Activated naive CD8-positive, alpha-beta T cell treated with anti-CD3 and anti-CD28 coated beads, Interleukin-2, amount 50 U/mL, for 24 hours (primary cell): ENCODE results near the gene CBX2.
A peak's percentile ranks its signal among the peaks of the same experiment; 100 is the strongest.

Experiments used
- ATAC-seq: fragments of 150-1000 bp; cut with Tn5 transposase; one replicate; pipeline ENCODE4 v1.10.0; 2021
- DNase-seq: peaks from one replicate; pipeline ENCODE4 v3.0.0; 2021
- H3K27ac Mint-ChIP-seq: one replicate; pipeline ENCODE4 v1.8.0; 2021; ENCODE audit warnings: mild to moderate bottlenecking, mixed read lengths
- H3K27me3 Mint-ChIP-seq: one replicate; pipeline ENCODE4 v1.8.0; 2021; ENCODE audit warnings: mixed read lengths
- H3K36me3 Mint-ChIP-seq: one replicate; pipeline ENCODE4 v1.8.0; 2021; ENCODE audit warnings: low read depth, mixed read lengths
- H3K4me1 Mint-ChIP-seq: one replicate; pipeline ENCODE4 v1.8.0; 2021; ENCODE audit warnings: mixed read lengths
- H3K4me3 Mint-ChIP-seq: one replicate; pipeline ENCODE4 v1.8.0; 2021; ENCODE audit warnings: mild to moderate bottlenecking, moderate library complexity, mixed read lengths
- H3K9me3 Mint-ChIP-seq: one replicate; pipeline ENCODE4 v1.8.0; 2021; ENCODE audit warnings: mixed read lengths

CBX2 gene

GRCh38 chr17:79777894-79778503 is at the start of gene CBX2:
TSS of gene CBX2 (plus strand) at chr17:79778148. CDS start at chr17:79778236, 88 bp downstream.
- Mint-ChIP-seq H3K36me3 (no peaks in the 10 kb centered on the region), H3K27ac (peak within 1 kb of the TSS; percentile 65), H3K4me1 (peaks cover 35% of the 10 kb centered on the region), H3K9me3 (no peaks in the 10 kb centered on the region), H3K4me3 (peak within 1 kb of the TSS; percentile 81), H3K27me3 (peaks cover 70% of the 10 kb centered on the region)
- ATAC-seq (peak; percentile 66), DNase-seq (peak; percentile 86)

GRCh38 chr17:79728169-79728907 is 49.6 kb upstream of the CBX2 start:
- peak overlapping the region; percentile 57 for H3K4me3 Mint-ChIP-seq
- peaks cover 9% of the 10 kb centered on the region for H3K4me1 Mint-ChIP-seq
- no peak overlapping the region for H3K27ac Mint-ChIP-seq

GRCh38 chr17:79728908-79729471 is 49.0 kb upstream of the CBX2 start:
- ATAC-seq: no peak
- Mint-ChIP-seq H3K9me3 (no peaks in the 10 kb centered on the region), H3K4me1 (peaks cover 9% of the 10 kb centered on the region), H3K27me3 (no peaks in the 10 kb centered on the region), H3K27ac (no peak overlapping the region), H3K4me3 (no peak overlapping the region), H3K36me3 (no peaks in the 10 kb centered on the region)
- no peak for DNase-seq

More at GRCh38 chr17:79728169-79728907, 49.6 kb upstream of the CBX2 start:
- Mint-ChIP-seq H3K36me3 (no peaks in the 10 kb centered on the region), H3K9me3 (no peaks in the 10 kb centered on the region), H3K27me3 (no peaks in the 10 kb centered on the region)
- DNase-seq: peak; percentile 79
- ATAC-seq: peak; percentile 83

GRCh38 chr17:79729761-79730160 is 48.2 kb upstream of the CBX2 start:
- no peaks in the 10 kb centered on the region for H3K27me3 Mint-ChIP-seq
- H3K36me3 Mint-ChIP-seq: no peaks in the 10 kb centered on the region
- no peak for ATAC-seq
- no peaks in the 10 kb centered on the region for H3K9me3 Mint-ChIP-seq
- no peak overlapping the region for H3K27ac Mint-ChIP-seq
- no peak for DNase-seq
- H3K4me3 Mint-ChIP-seq: no peak overlapping the region
- peaks cover 9% of the 10 kb centered on the region for H3K4me1 Mint-ChIP-seq

GRCh38 chr17:79730437-79730768 is 47.5 kb upstream of the CBX2 start:
- no peak overlapping the region for H3K27ac Mint-ChIP-seq
- no peak overlapping the region for H3K4me3 Mint-ChIP-seq
- no peaks in the 10 kb centered on the region for H3K9me3 Mint-ChIP-seq
- H3K27me3 Mint-ChIP-seq: no peaks in the 10 kb centered on the region
- DNase-seq (no peak), ATAC-seq (no peak)
- peaks cover 9% of the 10 kb centered on the region for H3K4me1 Mint-ChIP-seq
- no peaks in the 10 kb centered on the region for H3K36me3 Mint-ChIP-seq

- Mint-ChIP-seq H3K9me3 (no peaks in the 10 kb centered on the region), H3K4me1 (peaks cover 9% of the 10 kb centered on the region), H3K36me3 (no peaks in the 10 kb centered on the region), H3K27ac (no peak within 1 kb of the TSS), H3K27me3 (no peaks in the 10 kb centered on the region), H3K4me3 (no peak within 1 kb of the TSS)
- no peak for DNase-seq
- no peak for ATAC-seq
These were observed 47.0 kb upstream of the CBX2 start, which contains the start of gene ENPP7 for GRCh38 chr17:79730769-79731483. TSS of gene ENPP7 (plus strand) at chr17:79730943. CDS start at chr17:79731140, 197 bp downstream.

- Mint-ChIP-seq H3K27ac (no peak overlapping the region), H3K27me3 (no peaks in the 10 kb centered on the region), H3K4me1 (peaks cover 9% of the 10 kb centered on the region), H3K4me3 (no peak overlapping the region), H3K36me3 (no peaks in the 10 kb centered on the region), H3K9me3 (no peaks in the 10 kb centered on the region)
- no peak for DNase-seq
- no peak for ATAC-seq
These were observed 45.7 kb upstream of the CBX2 start for GRCh38 chr17:79732254-79732653.

- no peak overlapping the region for H3K27ac Mint-ChIP-seq
These were observed 44.9 kb upstream of the CBX2 start for GRCh38 chr17:79732804-79733691.

GRCh38 chr17:79733692-79734070 is 44.3 kb upstream of the CBX2 start:
- no peak overlapping the region for H3K4me3 Mint-ChIP-seq
- H3K27me3 Mint-ChIP-seq: peaks cover under 1% of the 10 kb centered on the region
- no peak overlapping the region for H3K27ac Mint-ChIP-seq
- no peaks in the 10 kb centered on the region for H3K36me3 Mint-ChIP-seq
- peaks cover 2% of the 10 kb centered on the region for H3K4me1 Mint-ChIP-seq
- no peaks in the 10 kb centered on the region for H3K9me3 Mint-ChIP-seq
- DNase-seq (no peak), ATAC-seq (no peak)

More at GRCh38 chr17:79732804-79733691, 44.9 kb upstream of the CBX2 start:
- ATAC-seq (no peak), DNase-seq (no peak)
- Mint-ChIP-seq H3K36me3 (no peaks in the 10 kb centered on the region), H3K4me3 (no peak overlapping the region), H3K27me3 (no peaks in the 10 kb centered on the region), H3K4me1 (peaks cover 6% of the 10 kb centered on the region), H3K9me3 (no peaks in the 10 kb centered on the region)

- peaks cover 2% of the 10 kb centered on the region for H3K4me1 Mint-ChIP-seq
- H3K27me3 Mint-ChIP-seq: peaks cover 15% of the 10 kb centered on the region
- no peak overlapping the region for H3K4me3 Mint-ChIP-seq
- ATAC-seq (no peak), DNase-seq (no peak)
- no peak overlapping the region for H3K27ac Mint-ChIP-seq
- H3K36me3 Mint-ChIP-seq: no peaks in the 10 kb centered on the region
- H3K9me3 Mint-ChIP-seq: no peaks in the 10 kb centered on the region
These were observed 42.9 kb upstream of the CBX2 start for GRCh38 chr17:79735096-79735495.

- Mint-ChIP-seq H3K27ac (no peak overlapping the region), H3K27me3 (peaks cover 24% of the 10 kb centered on the region)
These were observed 40.7 kb upstream of the CBX2 start for GRCh38 chr17:79737046-79737921.

GRCh38 chr17:79737922-79738578 is 39.9 kb upstream of the CBX2 start:
- ATAC-seq (no peak), DNase-seq (no peak)
- peaks cover 24% of the 10 kb centered on the region for H3K27me3 Mint-ChIP-seq
- no peak overlapping the region for H3K27ac Mint-ChIP-seq
- H3K4me1 Mint-ChIP-seq: peaks cover under 1% of the 10 kb centered on the region
- H3K9me3 Mint-ChIP-seq: no peaks in the 10 kb centered on the region
- H3K4me3 Mint-ChIP-seq: no peak overlapping the region
- no peaks in the 10 kb centered on the region for H3K36me3 Mint-ChIP-seq

More at GRCh38 chr17:79737046-79737921, 40.7 kb upstream of the CBX2 start:
- DNase-seq (no peak), ATAC-seq (no peak)
- Mint-ChIP-seq H3K4me1 (peaks cover 2% of the 10 kb centered on the region), H3K9me3 (no peaks in the 10 kb centered on the region), H3K36me3 (no peaks in the 10 kb centered on the region), H3K4me3 (no peak overlapping the region)

GRCh38 chr17:79738643-79739042 is 39.3 kb upstream of the CBX2 start:
- no peak for ATAC-seq
- H3K27me3 Mint-ChIP-seq: peaks cover 24% of the 10 kb centered on the region
- no peak overlapping the region for H3K27ac Mint-ChIP-seq

More at GRCh38 chr17:79738643-79739042, 39.3 kb upstream of the CBX2 start:
- H3K4me1 Mint-ChIP-seq: no peaks in the 10 kb centered on the region
- no peak overlapping the region for H3K4me3 Mint-ChIP-seq
- no peak for DNase-seq
- no peaks in the 10 kb centered on the region for H3K36me3 Mint-ChIP-seq
- no peaks in the 10 kb centered on the region for H3K9me3 Mint-ChIP-seq
